ENCODE results near the gene SCRN2.

Gene SCRN2

GRCh38 chr17:47801906-47802305 lies 39.2 kb downstream of the SCRN2 start:
- Histone ChIP-seq H3K27me3 (replicated peaks) (peaks cover 9% of the 10 kb centered on the region), H3K4me3 (ENCODE audit: low read depth, low read length) (no peak overlapping the region), H3K36me3 (replicated peaks) (peaks cover 1% of the 10 kb centered on the region), H3K27ac (no peak overlapping the region)
- in situ Hi-C loops (cut with HindIII; ENCODE audit: low pct_ligation_motif_present, low sequenced_read_pairs): no loop called here
- TF ChIP-seq CTCF (IDR thresholded peaks at IDR 0.05; ENCODE audit: low read depth, low read length, missing control alignments): no peak
- DNase-seq: no peak

- H3K27ac ChIP-seq: no peak overlapping the region
- TF ChIP-seq CTCF (IDR thresholded peaks at IDR 0.05; ENCODE audit: low read depth, low read length, missing control alignments): no peak
- peaks cover 9% of the 10 kb centered on the region for H3K27me3 ChIP-seq (replicated peaks)
- in situ Hi-C loops (cut with HindIII; ENCODE audit: low pct_ligation_motif_present, low sequenced_read_pairs): no loop called here
- H3K4me3 ChIP-seq (ENCODE audit: low read depth, low read length): no peak overlapping the region
- no peak for DNase-seq
- no peaks in the 10 kb centered on the region for H3K36me3 ChIP-seq (replicated peaks)
Measured at GRCh38 chr17:47801176-47801765, 39.8 kb downstream of the SCRN2 start.

DNA sequence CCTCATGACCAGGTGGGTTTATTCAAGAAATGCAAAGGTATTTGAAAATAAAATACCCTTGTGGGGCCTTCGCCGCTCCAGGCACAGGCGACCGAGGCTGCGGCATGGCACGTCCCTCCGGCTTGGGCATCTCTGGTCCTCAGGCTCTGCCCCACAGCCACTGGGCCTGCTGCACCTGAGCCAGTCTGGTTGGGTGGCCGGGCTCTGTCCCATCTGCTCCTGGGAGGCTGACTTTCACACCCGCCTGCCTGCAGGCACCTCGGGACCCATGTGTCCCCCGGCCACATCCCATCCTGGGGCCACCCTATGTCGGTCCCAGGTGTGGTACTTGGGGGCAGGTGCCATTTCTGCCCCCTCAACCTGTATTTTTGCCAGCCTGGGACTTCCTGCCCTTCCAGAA lies 40.4 kb downstream of the SCRN2 start:
- no peak for DNase-seq
- H3K27ac ChIP-seq: no peak overlapping the region
- no peak overlapping the region for H3K4me3 ChIP-seq (ENCODE audit: low read depth, low read length)
- no peak for TF ChIP-seq CTCF (IDR thresholded peaks at IDR 0.05; ENCODE audit: low read depth, low read length, missing control alignments)
- H3K36me3 ChIP-seq (replicated peaks): no peaks in the 10 kb centered on the region
- H3K27me3 ChIP-seq (replicated peaks): peaks cover 9% of the 10 kb centered on the region
- in situ Hi-C loops (cut with HindIII; ENCODE audit: low pct_ligation_motif_present, low sequenced_read_pairs): no loop called here

DNA sequence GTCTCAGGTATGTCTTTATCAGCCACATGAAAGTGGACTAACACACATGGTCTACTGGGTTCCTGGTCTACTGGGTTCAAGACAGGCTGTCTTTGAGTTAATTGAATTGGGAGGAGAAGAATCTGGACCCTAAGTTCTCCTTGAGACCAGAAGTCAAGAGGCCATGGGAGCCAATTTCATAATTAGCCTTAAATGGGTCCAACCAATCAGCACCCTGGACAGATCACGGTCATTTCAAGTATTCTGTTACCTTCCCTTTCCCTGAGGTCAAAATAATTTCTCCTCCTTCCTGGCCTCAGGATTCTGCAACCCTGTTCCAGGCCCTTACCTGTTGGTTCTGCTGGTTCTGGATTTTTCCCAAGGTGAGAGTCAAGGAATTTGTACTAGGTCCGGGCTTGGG lies 43.3 kb downstream of the SCRN2 start:
- DNase-seq: no peak
- in situ Hi-C loops (cut with HindIII; ENCODE audit: low pct_ligation_motif_present, low sequenced_read_pairs): no loop called here
- no peak for TF ChIP-seq CTCF (IDR thresholded peaks at IDR 0.05; ENCODE audit: low read depth, low read length, missing control alignments)
- Histone ChIP-seq H3K27ac (no peak overlapping the region), H3K4me3 (ENCODE audit: low read depth, low read length) (no peak overlapping the region), H3K36me3 (replicated peaks) (no peaks in the 10 kb centered on the region), H3K27me3 (replicated peaks) (peaks cover 16% of the 10 kb centered on the region)

DNA sequence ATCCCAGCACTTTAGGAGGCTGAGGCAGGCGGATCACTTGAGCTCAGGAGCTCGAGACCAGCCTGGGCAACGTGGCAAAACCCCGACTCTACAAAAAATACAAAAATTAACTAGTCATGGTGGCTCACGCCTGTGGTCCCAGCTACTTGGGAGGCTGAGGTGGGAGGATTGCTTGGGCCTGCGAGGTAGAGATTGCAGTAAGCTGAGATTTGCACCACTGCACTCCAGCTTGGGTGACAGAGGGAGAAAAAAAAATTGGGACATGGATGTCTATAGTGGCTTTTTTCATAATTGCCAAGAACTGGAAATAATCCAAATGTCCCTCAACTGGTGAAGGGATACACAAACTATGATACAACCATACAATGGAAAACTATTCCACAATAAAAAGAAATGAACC lies 48.1 kb downstream of the SCRN2 start:
- no peak for TF ChIP-seq CTCF (IDR thresholded peaks at IDR 0.05; ENCODE audit: low read depth, low read length, missing control alignments)
- DNase-seq: no peak
- Histone ChIP-seq H3K27ac (no peak overlapping the region), H3K4me3 (ENCODE audit: low read depth, low read length) (no peak overlapping the region), H3K27me3 (replicated peaks) (peaks cover 47% of the 10 kb centered on the region), H3K36me3 (replicated peaks) (no peaks in the 10 kb centered on the region)
- in situ Hi-C loops (cut with HindIII; ENCODE audit: low pct_ligation_motif_present, low sequenced_read_pairs): no loop called here

DNA sequence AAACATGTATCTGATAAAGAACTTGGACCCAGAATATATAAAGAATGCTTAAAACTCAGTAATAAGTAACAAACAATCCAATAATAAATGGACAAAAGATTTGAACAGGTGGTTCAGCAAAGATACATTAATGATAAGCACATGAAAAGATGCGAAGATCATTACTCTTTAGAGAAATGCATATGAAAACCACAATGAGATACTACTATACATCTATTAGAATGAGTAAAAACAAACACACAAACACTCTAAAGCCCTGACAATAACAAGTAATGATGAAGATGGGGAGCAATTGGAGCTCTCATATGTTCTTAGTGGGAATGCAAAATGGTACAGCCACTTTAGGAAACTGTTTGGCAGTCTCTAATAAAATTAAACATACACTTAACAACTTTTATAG lies 48.6 kb downstream of the SCRN2 start:
- H3K36me3 ChIP-seq (replicated peaks): no peaks in the 10 kb centered on the region
- peaks cover 48% of the 10 kb centered on the region for H3K27me3 ChIP-seq (replicated peaks)
- no peak for TF ChIP-seq CTCF (IDR thresholded peaks at IDR 0.05; ENCODE audit: low read depth, low read length, missing control alignments)
- H3K27ac ChIP-seq: no peak overlapping the region
- no peak for DNase-seq
- in situ Hi-C loops (cut with HindIII; ENCODE audit: low pct_ligation_motif_present, low sequenced_read_pairs): no loop called here
- no peak overlapping the region for H3K4me3 ChIP-seq (ENCODE audit: low read depth, low read length)

Data from brain microvascular endothelial cell (primary cell).